Measurements from ENCODE around the gene SLC6A1. TPM values are rescaled to one million over a fixed set of nuclear protein-coding genes. Genes with fewer than 3 reads are reported as not detected.

The SLC6A1 gene
- polyA plus RNA-seq, 1 of the 3 experiments (the other 2 are of a cell fraction) = not detected

DNA sequence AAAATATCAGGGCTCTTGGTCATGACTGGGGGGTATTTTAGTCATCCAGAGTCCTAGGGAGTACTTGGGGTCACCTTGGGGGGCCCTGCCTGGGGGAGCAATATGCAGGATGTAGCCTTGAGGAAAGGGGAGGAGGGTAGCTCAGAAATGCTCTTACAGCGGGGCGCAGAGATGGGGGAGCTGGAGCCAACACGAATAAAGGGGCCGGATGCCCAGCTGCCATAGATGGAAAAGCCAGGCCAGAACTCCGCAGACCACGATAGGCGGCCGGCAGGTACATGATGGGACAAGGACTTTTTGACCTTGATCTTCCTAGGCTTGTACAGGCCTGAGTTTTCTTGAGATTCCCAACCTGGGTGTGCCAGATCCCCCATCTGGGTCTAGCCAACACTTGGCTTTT is 47.7 kb upstream of the SLC6A1 start (continued):
- TF ChIP-seq MXI1 (IDR thresholded peaks at IDR 0.05; ENCODE audit: low read depth, low read length) = no peak
- TF ChIP-seq, protein P1, sequence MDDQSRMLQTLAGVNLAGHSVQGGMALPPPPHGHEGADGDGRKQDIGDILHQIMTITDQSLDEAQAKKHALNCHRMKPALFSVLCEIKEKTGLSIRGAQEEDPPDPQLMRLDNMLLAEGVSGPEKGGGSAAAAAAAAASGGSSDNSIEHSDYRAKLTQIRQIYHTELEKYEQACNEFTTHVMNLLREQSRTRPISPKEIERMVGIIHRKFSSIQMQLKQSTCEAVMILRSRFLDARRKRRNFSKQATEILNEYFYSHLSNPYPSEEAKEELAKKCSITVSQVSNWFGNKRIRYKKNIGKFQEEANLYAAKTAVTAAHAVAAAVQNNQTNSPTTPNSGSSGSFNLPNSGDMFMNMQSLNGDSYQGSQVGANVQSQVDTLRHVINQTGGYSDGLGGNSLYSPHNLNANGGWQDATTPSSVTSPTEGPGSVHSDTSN (IDR thresholded peaks at IDR 0.05) = no peak
- TF ChIP-seq ELF1 (IDR thresholded peaks at IDR 0.05) = no peak
- TF ChIP-seq GATA2 (CRISPR knock-in tag; IDR thresholded peaks at IDR 0.05) = no peak

DNA sequence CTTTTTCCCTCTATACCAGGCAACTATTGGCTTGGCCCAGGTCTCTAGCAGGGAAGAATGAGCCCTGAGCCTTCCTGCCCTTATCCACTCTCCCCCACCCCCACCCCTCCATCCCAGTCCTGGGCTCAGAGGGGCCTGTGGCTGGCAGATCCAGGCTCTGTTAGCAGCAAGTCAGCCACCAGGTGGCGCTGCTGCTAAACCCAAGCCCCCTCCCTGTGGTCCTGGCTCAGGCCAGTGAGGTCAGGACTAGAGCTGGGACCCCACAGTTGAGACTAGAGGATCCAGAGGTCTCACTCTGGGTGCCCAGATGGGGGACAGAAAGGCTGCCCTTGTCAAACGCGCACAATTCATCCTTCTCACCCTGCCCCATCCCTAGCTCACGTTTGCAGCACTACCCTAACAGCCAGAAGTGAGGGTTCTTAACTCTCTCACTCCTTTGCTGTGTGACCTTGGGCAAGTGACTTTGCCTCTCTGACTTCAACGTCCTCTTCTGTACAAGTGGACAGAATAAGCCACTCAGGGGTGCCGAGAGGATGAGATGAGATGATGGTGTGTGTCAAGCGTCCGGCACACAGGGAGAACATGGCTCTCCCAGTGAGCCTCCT is 46.8 kb upstream of the SLC6A1 start:
- peak; percentile 92 for DNase-seq
- Histone ChIP-seq H3K27ac (ENCODE audit: low read depth in 2 of 2, low read length in 1 of 2) (no peak overlapping the region), H2AFZ (ENCODE audit: low read depth) (no peak overlapping the region), H3K36me3 (replicated peaks in 1 of 2; ENCODE audit: control insufficient read depth in 1 of 2, insufficient read depth in 2 of 2, low read length in 1 of 2) (no peaks in the 10 kb centered on the region), H3K27me3 (ENCODE audit: insufficient read depth) (no peaks in the 10 kb centered on the region), H3F3A (replicated peaks; ENCODE audit: insufficient read depth) (no peaks in the 10 kb centered on the region), H3K4me1 (ENCODE audit: control insufficient read depth in 1 of 2, insufficient read depth in 2 of 2, low read depth in 1 of 2, low read length in 1 of 2) (peaks cover 0 to 2% of the 10 kb centered on the region in 2 experiments; a peak in 1 of 4 replicates), H3K4me3 (ENCODE audit: low read depth in 2 of 2, low read length in 1 of 2) (peak overlapping the region in 1 of 2 experiments; percentile 42; a peak in 1 of 4 replicates), H4K20me1 (ENCODE audit: insufficient read depth) (no peaks in the 10 kb centered on the region), H3K9me3 (no peaks in the 10 kb centered on the region), H3K9ac (no peak overlapping the region), H3K9me2 (no peaks in the 10 kb centered on the region), H3K79me2 (ENCODE audit: insufficient read depth) (no peaks in the 10 kb centered on the region), H3K4me2 (no peak overlapping the region)
- TF ChIP-seq NRF1 (IDR thresholded peaks at IDR 0.05; ENCODE audit: low read depth, low read length) = no peak
- TF ChIP-seq, protein P2, sequence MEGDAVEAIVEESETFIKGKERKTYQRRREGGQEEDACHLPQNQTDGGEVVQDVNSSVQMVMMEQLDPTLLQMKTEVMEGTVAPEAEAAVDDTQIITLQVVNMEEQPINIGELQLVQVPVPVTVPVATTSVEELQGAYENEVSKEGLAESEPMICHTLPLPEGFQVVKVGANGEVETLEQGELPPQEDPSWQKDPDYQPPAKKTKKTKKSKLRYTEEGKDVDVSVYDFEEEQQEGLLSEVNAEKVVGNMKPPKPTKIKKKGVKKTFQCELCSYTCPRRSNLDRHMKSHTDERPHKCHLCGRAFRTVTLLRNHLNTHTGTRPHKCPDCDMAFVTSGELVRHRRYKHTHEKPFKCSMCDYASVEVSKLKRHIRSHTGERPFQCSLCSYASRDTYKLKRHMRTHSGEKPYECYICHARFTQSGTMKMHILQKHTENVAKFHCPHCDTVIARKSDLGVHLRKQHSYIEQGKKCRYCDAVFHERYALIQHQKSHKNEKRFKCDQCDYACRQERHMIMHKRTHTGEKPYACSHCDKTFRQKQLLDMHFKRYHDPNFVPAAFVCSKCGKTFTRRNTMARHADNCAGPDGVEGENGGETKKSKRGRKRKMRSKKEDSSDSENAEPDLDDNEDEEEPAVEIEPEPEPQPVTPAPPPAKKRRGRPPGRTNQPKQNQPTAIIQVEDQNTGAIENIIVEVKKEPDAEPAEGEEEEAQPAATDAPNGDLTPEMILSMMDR (IDR thresholded peaks at IDR 0.05) = peak; percentile 80
- peak; percentile 83 for TF ChIP-seq SMC3 (IDR thresholded peaks at IDR 0.05; ENCODE audit: low read depth, low read length)
- no peak for TF ChIP-seq TAF1 (IDR thresholded peaks at IDR 0.05; ENCODE audit: borderline replicate concordance, low read depth, low read length)
- peak; percentile 76 for TF ChIP-seq RAD21 (IDR thresholded peaks at IDR 0.05; ENCODE audit: low read length)
- ChIA-PET CTCF (interaction anchor here (0.6 to 12.7 kb wide), 66 partner anchors 8 to 603 kb away, joined by 3 to 281 read pairs (median 4); partner anchors contain the start of gene SLC6A1), POLR2A (interaction anchor here (1.4 kb wide), 1 partner anchor 114 kb away, joined by 6 read pairs; no protein-coding TSS in a partner anchor)
- 74% methylated on average over 7 of the region's 8 CpGs for WGBS (ENCODE audit: low lambda C conversion rate)

DNA sequence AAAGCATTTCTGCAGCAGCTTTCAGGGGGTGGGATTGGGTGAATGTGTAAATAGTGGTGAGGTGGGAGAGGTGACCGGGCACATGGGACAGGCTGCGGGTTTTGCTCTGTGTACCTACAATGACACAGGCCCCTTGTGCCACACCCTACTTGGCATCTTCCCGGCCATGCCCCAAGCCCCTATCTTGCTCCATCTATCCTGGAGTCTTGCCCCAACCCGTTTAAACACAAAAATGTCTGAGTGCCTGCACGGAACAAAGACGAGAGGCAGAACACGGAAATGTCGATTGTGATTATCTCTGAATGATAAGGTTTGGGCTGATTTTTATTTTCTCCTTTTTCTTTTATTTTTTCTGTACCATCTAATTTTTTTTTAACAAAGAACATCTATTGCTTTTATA is 46.0 kb upstream of the SLC6A1 start:
- H3K4me2 ChIP-seq = no peak overlapping the region
- H3K79me2 ChIP-seq (ENCODE audit: insufficient read depth) = no peaks in the 10 kb centered on the region
- no peaks in the 10 kb centered on the region for H3K9me2 ChIP-seq
- H2AFZ ChIP-seq (ENCODE audit: low read depth) = no peak overlapping the region
- DNase-seq = no peak
- no peaks in the 10 kb centered on the region for H3K27me3 ChIP-seq (ENCODE audit: insufficient read depth)
- no peak overlapping the region for H3K9ac ChIP-seq
- POLR2A ChIA-PET = no interaction called here
- H3K36me3 ChIP-seq (replicated peaks in 1 of 2; ENCODE audit: control insufficient read depth in 1 of 2, insufficient read depth in 2 of 2, low read length in 1 of 2) = no peaks in the 10 kb centered on the region
- 39% methylated on average over 8 of the region's 8 CpGs for WGBS (ENCODE audit: low lambda C conversion rate)
- no peak overlapping the region for H3K4me3 ChIP-seq (ENCODE audit: low read depth in 2 of 2, low read length in 1 of 2)
- H3F3A ChIP-seq (replicated peaks; ENCODE audit: insufficient read depth) = no peaks in the 10 kb centered on the region
- no peak overlapping the region for H3K27ac ChIP-seq (ENCODE audit: low read depth in 2 of 2, low read length in 1 of 2)
- no peaks in the 10 kb centered on the region for H4K20me1 ChIP-seq (ENCODE audit: insufficient read depth)
- CTCF ChIA-PET = interaction anchor here (0.6 to 12.7 kb wide), 31 partner anchors 9 to 396 kb away, joined by 3 to 281 read pairs (median 5); partner anchors contain the start of gene SLC6A1
- no peaks in the 10 kb centered on the region for H3K9me3 ChIP-seq
- peaks cover 0 to 2% of the 10 kb centered on the region in 2 experiments; a peak in 1 of 4 replicates for H3K4me1 ChIP-seq (ENCODE audit: control insufficient read depth in 1 of 2, insufficient read depth in 2 of 2, low read depth in 1 of 2, low read length in 1 of 2)
- TF ChIP-seq POLR2AphosphoS5 (IDR thresholded peaks at IDR 0.05; ENCODE audit: low read depth, low read length) (no peak), SIN3A (IDR thresholded peaks at IDR 0.05; ENCODE audit: borderline replicate concordance, low read depth, low read length) (no peak), RXRA (IDR thresholded peaks at IDR 0.05; ENCODE audit: borderline replicate concordance, low read depth) (no peak), CHD2 (IDR thresholded peaks at IDR 0.05; ENCODE audit: low read length, partially characterized antibody) (no peak), FOXM1 (IDR thresholded peaks at IDR 0.05; ENCODE audit: low read depth) (no peak), YY1 (IDR thresholded peaks at IDR 0.05; ENCODE audit: low read depth) (no peak), JUND (IDR thresholded peaks at IDR 0.05) (no peak)
- TF ChIP-seq, protein P3, sequence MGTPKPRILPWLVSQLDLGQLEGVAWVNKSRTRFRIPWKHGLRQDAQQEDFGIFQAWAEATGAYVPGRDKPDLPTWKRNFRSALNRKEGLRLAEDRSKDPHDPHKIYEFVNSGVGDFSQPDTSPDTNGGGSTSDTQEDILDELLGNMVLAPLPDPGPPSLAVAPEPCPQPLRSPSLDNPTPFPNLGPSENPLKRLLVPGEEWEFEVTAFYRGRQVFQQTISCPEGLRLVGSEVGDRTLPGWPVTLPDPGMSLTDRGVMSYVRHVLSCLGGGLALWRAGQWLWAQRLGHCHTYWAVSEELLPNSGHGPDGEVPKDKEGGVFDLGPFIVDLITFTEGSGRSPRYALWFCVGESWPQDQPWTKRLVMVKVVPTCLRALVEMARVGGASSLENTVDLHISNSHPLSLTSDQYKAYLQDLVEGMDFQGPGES (IDR thresholded peaks at IDR 0.05; ENCODE audit: low read depth, low read length) = no peak
- TF ChIP-seq, protein P4, sequence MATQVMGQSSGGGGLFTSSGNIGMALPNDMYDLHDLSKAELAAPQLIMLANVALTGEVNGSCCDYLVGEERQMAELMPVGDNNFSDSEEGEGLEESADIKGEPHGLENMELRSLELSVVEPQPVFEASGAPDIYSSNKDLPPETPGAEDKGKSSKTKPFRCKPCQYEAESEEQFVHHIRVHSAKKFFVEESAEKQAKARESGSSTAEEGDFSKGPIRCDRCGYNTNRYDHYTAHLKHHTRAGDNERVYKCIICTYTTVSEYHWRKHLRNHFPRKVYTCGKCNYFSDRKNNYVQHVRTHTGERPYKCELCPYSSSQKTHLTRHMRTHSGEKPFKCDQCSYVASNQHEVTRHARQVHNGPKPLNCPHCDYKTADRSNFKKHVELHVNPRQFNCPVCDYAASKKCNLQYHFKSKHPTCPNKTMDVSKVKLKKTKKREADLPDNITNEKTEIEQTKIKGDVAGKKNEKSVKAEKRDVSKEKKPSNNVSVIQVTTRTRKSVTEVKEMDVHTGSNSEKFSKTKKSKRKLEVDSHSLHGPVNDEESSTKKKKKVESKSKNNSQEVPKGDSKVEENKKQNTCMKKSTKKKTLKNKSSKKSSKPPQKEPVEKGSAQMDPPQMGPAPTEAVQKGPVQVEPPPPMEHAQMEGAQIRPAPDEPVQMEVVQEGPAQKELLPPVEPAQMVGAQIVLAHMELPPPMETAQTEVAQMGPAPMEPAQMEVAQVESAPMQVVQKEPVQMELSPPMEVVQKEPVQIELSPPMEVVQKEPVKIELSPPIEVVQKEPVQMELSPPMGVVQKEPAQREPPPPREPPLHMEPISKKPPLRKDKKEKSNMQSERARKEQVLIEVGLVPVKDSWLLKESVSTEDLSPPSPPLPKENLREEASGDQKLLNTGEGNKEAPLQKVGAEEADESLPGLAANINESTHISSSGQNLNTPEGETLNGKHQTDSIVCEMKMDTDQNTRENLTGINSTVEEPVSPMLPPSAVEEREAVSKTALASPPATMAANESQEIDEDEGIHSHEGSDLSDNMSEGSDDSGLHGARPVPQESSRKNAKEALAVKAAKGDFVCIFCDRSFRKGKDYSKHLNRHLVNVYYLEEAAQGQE (IDR thresholded peaks at IDR 0.05; ENCODE audit: low read depth, low read length) = no peak
